Sigmoid colon (tissue), 4 donors: ENCODE measurements around the gene KRTAP4-12.
"Not testable (repeated sequence)": the region's sequence is repeated elsewhere in the genome, so short reads cannot be mapped to it uniquely, and the experiment has no call there.

Experiments used
- EP300 ChIP-seq, 4 donors: sonication (generic); formaldehyde crosslinking; IDR thresholded peaks; one replicate each; pipeline ENCODE4 v1.6.1; 2017; ENCODE audit warnings: antibody characterized with exemption in 4 of 4
- POLR2A ChIP-seq, 2 donors: fragments of 450-650 bp; IDR thresholded peaks; one replicate each; pipeline ENCODE4 v1.6.1; 2016; ENCODE audit warnings: antibody characterized with exemption in 2 of 2, mild to moderate bottlenecking in 2 of 2, moderate library complexity in 2 of 2

GRCh38 chr17:41139865-41140264, 15.9 kb upstream of the KRTAP4-12 start:
- TF ChIP-seq EP300, POLR2A (IDR thresholded peaks at IDR 0.05): not testable (repeated sequence)
